ENCODE results near the gene PCDH9. TPM values are rescaled to one million over a fixed set of nuclear protein-coding genes. Genes with fewer than 3 reads are reported as not detected.

The PCDH9 gene
- total and polyA plus RNA-seq, 2 of the 4 experiments (the other 2 are of a cell fraction): 2.2 to 10.2 TPM

DNA sequence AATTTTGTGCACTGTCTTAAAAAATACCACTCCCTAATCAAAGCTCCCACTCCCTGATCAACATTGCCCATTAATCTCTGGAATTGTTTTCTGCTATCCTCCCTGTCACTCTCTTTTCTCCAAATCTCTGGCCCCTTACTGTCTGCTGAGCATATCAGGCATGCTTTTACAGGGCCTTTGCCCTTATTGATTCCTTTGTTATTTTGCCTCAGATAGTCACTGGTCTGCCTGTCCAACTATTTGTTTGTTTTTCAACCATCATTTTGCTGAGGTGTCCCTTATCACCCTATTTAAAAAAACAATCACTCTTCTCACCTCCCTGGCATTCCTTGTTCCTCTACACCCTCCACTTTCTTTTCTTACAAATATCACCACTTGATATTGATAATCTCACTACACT lies 153.0 kb downstream of the PCDH9 start:
- ChIA-PET POLR2A (ENCODE audit: unreplicated experiment) (no interaction called here), CTCF (no interaction called here)
- TF ChIP-seq NFE2L2 (IDR thresholded peaks at IDR 0.05; ENCODE audit: low read depth, low read length) (no peak), USF2 (IDR thresholded peaks at IDR 0.05; ENCODE audit: low read depth, low read length) (no peak)
- no peak overlapping the region for H4K91ac ChIP-seq (ENCODE audit: insufficient read depth, low read depth, low read length)
- H4K20me1 ChIP-seq (ENCODE audit: insufficient read depth, low read length): no peaks in the 10 kb centered on the region
- H2AK9ac ChIP-seq (replicated peaks; ENCODE audit: low read depth, low read length, poor library complexity): no peak overlapping the region
- in situ Hi-C loops (cut with MboI; ENCODE audit: low sequenced_read_pairs) (no loop called here), dilution Hi-C loops (cut with HindIII; ENCODE audit: low sequenced_read_pairs, unreplicated experiment) (no loop called here), intact Hi-C loops (cut with micrococcal nuclease) (no loop called here)
- H3K79me1 ChIP-seq (ENCODE audit: low read depth in 1 of 2, low read length in 2 of 2): no peaks in the 10 kb centered on the region
- H3K18ac ChIP-seq (ENCODE audit: low read depth, low read length): no peak overlapping the region
- H2BK120ac ChIP-seq (ENCODE audit: low read depth, low read length): no peak overlapping the region
- H3K14ac ChIP-seq (replicated peaks; ENCODE audit: low read depth, low read length): no peak overlapping the region
- no peaks in the 10 kb centered on the region for H3K36me3 ChIP-seq (ENCODE audit: control insufficient read depth, insufficient read depth, low read length)
- no peak overlapping the region for H3K27ac ChIP-seq (ENCODE audit: insufficient read depth, low read length)
- no peak overlapping the region for H2BK20ac ChIP-seq (ENCODE audit: low read depth, low read length)
- H3K4me2 ChIP-seq (ENCODE audit: low read depth, low read length): no peak overlapping the region
- no peaks in the 10 kb centered on the region for H3K27me3 ChIP-seq (ENCODE audit: control insufficient read depth, insufficient read depth, low read length)
- H3K4ac ChIP-seq (ENCODE audit: low read depth, low read length): no peak overlapping the region
- no peak overlapping the region for H4K8ac ChIP-seq (ENCODE audit: low read depth in 2 of 2, low read length in 2 of 2)
- no peak overlapping the region for H3K9ac ChIP-seq (ENCODE audit: low read depth, low read length)
- H2AK5ac ChIP-seq (ENCODE audit: low read depth, low read length): no peak overlapping the region
- H3K4me1 ChIP-seq (ENCODE audit: control insufficient read depth, insufficient read depth, low read length): no peaks in the 10 kb centered on the region
- H2AFZ ChIP-seq (replicated peaks; ENCODE audit: low read length, poor library complexity): no peak overlapping the region
- H3K4me3 ChIP-seq (ENCODE audit: insufficient read depth, low read depth, low read length): no peak overlapping the region
- no peaks in the 10 kb centered on the region for H3K9me3 ChIP-seq (ENCODE audit: control insufficient read depth, insufficient read depth, low read length)
- H3K23ac ChIP-seq (ENCODE audit: low read depth, low read length): no peak overlapping the region
- no peak overlapping the region for H3K56ac ChIP-seq (ENCODE audit: extremely low read depth, insufficient read depth, low read length)
- DNase-seq (no peak), ATAC-seq (ENCODE audit: low read depth) (no peak)
- H2BK5ac ChIP-seq (ENCODE audit: low read depth, low read length, poor library complexity, severe bottlenecking): no peak overlapping the region
- no peak overlapping the region for H4K5ac ChIP-seq (ENCODE audit: low read depth, low read length)
- H3K9me1 ChIP-seq (ENCODE audit: insufficient read depth, low read length): no peaks in the 10 kb centered on the region
- no TSS peak for BruUV-seq (replicated peaks)
- no peak overlapping the region for H2BK15ac ChIP-seq (ENCODE audit: low read depth, low read length)

Data from IMR-90 (cell line).